Endothelial cell of umbilical vein (primary cell): ENCODE data around the gene DHX30. TPM values are rescaled to one million over a fixed set of nuclear protein-coding genes. Genes with fewer than 3 reads are reported as not detected.
"Not testable (repeated sequence)": the region's sequence is repeated elsewhere in the genome, so short reads cannot be mapped to it uniquely, and the experiment has no call there.

Source experiments
- BruUV-seq: library from RNA; stranded (reverse); fragments of 400-500 nt; replicated peaks from 2 replicates; lab custom pipeline; 2021; lab: Mats Ljungman, UMichigan
- CTCF ChIA-PET: fragments of 300-600, 350-600 bp; sonication (Branson Sonifier 250); formaldehyde crosslinking; loops from one replicate; lab custom pipeline; 2021; ENCODE audit warnings: antibody characterized with exemption, inconsistent platforms; lab: Charles Lee
- POLR2A ChIA-PET: fragments of 300-600, 350-600 bp; sonication (Branson Sonifier 250); formaldehyde crosslinking; loops from one replicate; lab custom pipeline; 2021; ENCODE audit warnings: antibody characterized with exemption, inconsistent platforms; lab: Charles Lee
- DNase-seq: peaks from one replicate; pipeline ENCODE4 v3.0.0-alpha.2; 2011; ENCODE audit warnings: low read depth, low spot score
- FAIRE-seq: peaks from 2 replicates; lab custom pipeline; 2011; peaks lifted over from hg19 to GRCh38; lab: Jason Lieb, UNC
- H2AFZ ChIP-seq: 2 replicates; pipeline ENCODE4 v1.6.0; 2012; ENCODE audit warnings: low read depth, low read length, control low read depth, inconsistent platforms
- H3K27ac ChIP-seq: 2 replicates; pipeline ENCODE4 v1.5.1; 2011; ENCODE audit warnings: low read depth, mild to moderate bottlenecking, control low read depth, low read length, moderate library complexity; ENCODE audit not compliant: insufficient read depth
- H3K27me3 ChIP-seq, 2 experiments: 2 replicates each; pipeline versions ENCODE4 v1.6.0 to v1.6.1; 2011; ENCODE audit warnings: low read length in 2 of 2, mixed read lengths in 1 of 2; ENCODE audit not compliant: control insufficient read depth in 2 of 2, insufficient read depth in 2 of 2
- H3K36me3 ChIP-seq, 2 experiments: 2 replicates in 1 of 2; 3 replicates in 1 of 2; pipeline ENCODE4 v1.5.1; 2011; ENCODE audit warnings: low read length in 2 of 2, mild to moderate bottlenecking in 1 of 2, moderate library complexity in 1 of 2; ENCODE audit not compliant: control insufficient read depth in 2 of 2, insufficient read depth in 2 of 2; ENCODE audit errors: extremely low read depth in 1 of 2
- H3K4me1 ChIP-seq: 3 replicates; pipeline ENCODE4 v1.5.1; 2011; ENCODE audit warnings: mild to moderate bottlenecking, low read length; ENCODE audit not compliant: control insufficient read depth, insufficient read depth; ENCODE audit errors: extremely low read depth
- H3K4me2 ChIP-seq: 2 replicates; pipeline ENCODE4 v1.6.1; 2011; ENCODE audit warnings: low read length, control low read depth, mixed read lengths; ENCODE audit not compliant: insufficient read depth
- H3K4me3 ChIP-seq, 3 experiments: fragments of 200-600 bp in 1 of 3; sonication (generic), shearing (Covaris generic) in 1 of 3; replicated peaks in 1 of 3; 2 replicates each; pipeline ENCODE4 v1.5.1; 2011 to 2016; ENCODE audit warnings: control low read depth in 3 of 3, low read length in 3 of 3, mild to moderate bottlenecking in 2 of 3, inconsistent platforms in 1 of 3, low read depth in 1 of 3, moderate library complexity in 1 of 3; ENCODE audit not compliant: insufficient read depth in 1 of 3
- H3K79me2 ChIP-seq: 2 replicates; pipeline ENCODE4 v1.6.0; 2012; ENCODE audit warnings: low read length, inconsistent platforms; ENCODE audit not compliant: control insufficient read depth, insufficient read depth
- H3K9ac ChIP-seq: replicated peaks from 2 replicates; pipeline ENCODE3; 2011; ENCODE audit warnings: low read length, control low read depth; ENCODE audit not compliant: insufficient read depth; ENCODE audit errors: extremely low read depth
- H3K9me1 ChIP-seq: replicated peaks from 3 replicates; pipeline ENCODE4 v1.6.0; 2011; ENCODE audit warnings: mild to moderate bottlenecking, low read length; ENCODE audit not compliant: control insufficient read depth, insufficient read depth; ENCODE audit errors: extremely low read depth
- H3K9me3 ChIP-seq: replicated peaks from 2 replicates; pipeline ENCODE4 v1.5.1; 2012; ENCODE audit warnings: low read length, inconsistent platforms; ENCODE audit not compliant: control insufficient read depth, insufficient read depth
- H4K20me1 ChIP-seq: replicated peaks from 2 replicates; pipeline ENCODE3; 2011; ENCODE audit warnings: mild to moderate bottlenecking, low read length; ENCODE audit not compliant: control insufficient read depth, insufficient read depth; ENCODE audit errors: extremely low read depth
- CTCF ChIP-seq, 2 donors: IDR thresholded peaks; 1 replicate in 1 of 2; 2 replicates in 1 of 2; pipeline ENCODE4 v1.5.1; 2011; ENCODE audit warnings: low read length in 2 of 2, mild to moderate bottlenecking in 2 of 2, moderate library complexity in 2 of 2, control low read depth in 1 of 2, inconsistent platforms in 1 of 2, low read depth in 1 of 2; ENCODE audit not compliant: insufficient read depth in 1 of 2; ENCODE audit errors: extremely low read depth in 1 of 2
- EZH2 ChIP-seq: IDR thresholded peaks from 2 replicates; pipeline ENCODE4 v1.6.1; 2012; ENCODE audit warnings: borderline replicate concordance, low read depth, mild to moderate bottlenecking, moderate library complexity, low read length, inconsistent platforms; ENCODE audit not compliant: severe bottlenecking
- FOS ChIP-seq: IDR thresholded peaks from 2 replicates; pipeline ENCODE4 v1.6.1; 2011; ENCODE audit warnings: mild to moderate bottlenecking, low read length, moderate library complexity, borderline replicate concordance; ENCODE audit not compliant: insufficient read depth
- GATA2 ChIP-seq: IDR thresholded peaks from 2 replicates; pipeline ENCODE4 v1.7.0; 2011; ENCODE audit warnings: low read depth, mild to moderate bottlenecking, moderate library complexity, mixed read lengths, low read length; ENCODE audit not compliant: insufficient read length, insufficient read depth
- JUN ChIP-seq: IDR thresholded peaks from 2 replicates; pipeline ENCODE4 v1.6.1; 2011; ENCODE audit warnings: borderline replicate concordance, low read depth; ENCODE audit not compliant: insufficient read length, insufficient read depth
- MAX ChIP-seq: IDR thresholded peaks from 2 replicates; pipeline ENCODE4 v1.6.1; 2011; ENCODE audit not compliant: insufficient read depth, insufficient read length
- MYC ChIP-seq: IDR thresholded peaks from one replicate; pipeline ENCODE4 v1.6.1; 2011; ENCODE audit warnings: mild to moderate bottlenecking, low read depth, low read length
- POLR2A ChIP-seq: IDR thresholded peaks from 2 replicates; pipeline ENCODE4 v1.6.1; 2012; ENCODE audit warnings: low read depth, mild to moderate bottlenecking, control low read depth, low read length
- POLR2AphosphoS5 ChIP-seq: IDR thresholded peaks from 2 replicates; pipeline ENCODE4 v1.6.1; 2012; ENCODE audit warnings: low read depth, mild to moderate bottlenecking, control low read depth, low read length, moderate library complexity; ENCODE audit not compliant: insufficient read depth
- dilution Hi-C: fragments of 300-500 bp; cut with MboI; formaldehyde crosslinking; loops from one replicate; pipeline ENCODE4 v1.15.0; 2019; ENCODE audit warnings: low sequenced_read_pairs; ENCODE audit not compliant: extremely low pct_ligation_motif_present
- intact Hi-C: fragments of 100-400 bp; cut with micrococcal nuclease; formaldehyde crosslinking; loops from one replicate; pipeline ENCODE4 v1.10.0; 2022
- polyA plus RNA-seq, 4 experiments: library from polyadenylated mRNA; depleted of rRNA in 3 of 4; stranded (reverse) in 3 of 4; unstranded in 1 of 4; fragments of >200 nt; gene quantifications; 2 replicates each; pipeline versions ENCODE4 v1.2.1 to v1.2.3, GENCODE V29; 2011 to 2012; ENCODE audit warnings: missing spikeins in 1 of 4
- total RNA-seq: library from RNA; stranded (reverse); gene quantifications from 2 replicates; pipeline ENCODE4 v1.2.3, GENCODE V29; 2021

The DHX30 gene
- total and polyA plus RNA-seq, 2 donors (not counting 3 experiments of a cell fraction or from before 2014, with no cell fraction given), result 79.0 to 86.9 TPM

- BruUV-seq, result TSS peak; percentile 31
- Histone ChIP-seq H3K9me3 (no peaks in the 10 kb centered on the region), H3K4me2 (peak overlapping the region; percentile 96), H3K4me1 (peaks cover 19% of the 10 kb centered on the region), H3K27ac (peak overlapping the region; percentile 68), H3K27me3 (no peaks in the 10 kb centered on the region), H3K4me3 (peak overlapping the region; percentile 78 to 97 (median 82)), H3K36me3 (peaks cover 5 to 16% of the 10 kb centered on the region in 2 experiments), H3K9ac (peak overlapping the region; percentile 92), H3K79me2 (peaks cover 30% of the 10 kb centered on the region), H2AFZ (peak overlapping the region; percentile 86), H4K20me1 (no peaks in the 10 kb centered on the region), H3K9me1 (peaks cover 3% of the 10 kb centered on the region)
- FAIRE-seq (no peak), DNase-seq (no peak)
- POLR2A ChIA-PET, result interaction anchor here (1.2 to 1.4 kb wide), 3 partner anchors 12 to 303 kb away, joined by 3 to 6 read pairs (median 3); no protein-coding TSS in a partner anchor
- intact Hi-C loops, result loop anchor here (1.0 kb wide), 3 partner anchors 22 to 326 kb away; partner anchors contain the start of gene DHX30
- TF ChIP-seq POLR2A (no peak), FOS (no peak), GATA2 (no peak), MYC (no peak), MAX (no peak), CTCF (IDR thresholded peaks at IDR 0.05; ENCODE audit: extremely low read depth in 1 of 2, insufficient read depth in 1 of 2, low read depth in 1 of 2, low read length in 2 of 2) (no peak), JUN (no peak), EZH2 (no peak), POLR2AphosphoS5 (no peak)
- CTCF ChIA-PET, result interaction anchor here (0.7 to 4.1 kb wide), 16 partner anchors 10 to 333 kb away, joined by 3 to 69 read pairs (median 6); partner anchors contain the start of gene DHX30
- dilution Hi-C loops, result no loop called here
Observed at GRCh38 chr3:47825590-47825989, 22.7 kb downstream of the DHX30 start.

GRCh38 chr3:47829482-47829881 lies 26.5 kb downstream of the DHX30 start:
- H3K9ac ChIP-seq, intact Hi-C loops, H3K9me1 ChIP-seq, H3K9me3 ChIP-seq, H3K4me3 ChIP-seq, dilution Hi-C loops, H3K27me3 ChIP-seq, H3K4me2 ChIP-seq, H3K27ac ChIP-seq, DNase-seq, H4K20me1 ChIP-seq, H2AFZ ChIP-seq, BruUV-seq, POLR2A ChIA-PET, FAIRE-seq: not testable (repeated sequence)
- Histone ChIP-seq H3K4me1 (peaks cover 15% of the 10 kb centered on the region), H3K36me3 (peaks cover 14 to 31% of the 10 kb centered on the region in 2 experiments), H3K79me2 (peaks cover 28% of the 10 kb centered on the region)
- CTCF ChIA-PET, result interaction anchor here (0.6 kb wide), 1 partner anchor 8 kb away, joined by 5 read pairs; no protein-coding TSS in a partner anchor
